IMR-90 (cell line): ENCODE data around the gene MPND. TPM values are rescaled to one million over a fixed set of nuclear protein-coding genes. Genes with fewer than 3 reads are reported as not detected.
A peak's percentile ranks its signal among the peaks of the same experiment; 100 is the strongest.

Experiments
- ATAC-seq: fragments of 200-7000 bp; cut with Tn5 transposase; 2 replicates; pipeline ENCODE4 v1.9.1; 2020; ENCODE audit warnings: low read depth, mild to moderate bottlenecking, moderate library complexity
- BruUV-seq: library from RNA; stranded (reverse); fragments of 400-500 nt; replicated peaks from 2 replicates; lab custom pipeline; 2021; lab: Mats Ljungman, UMichigan
- CTCF ChIA-PET: fragments of 300-600 bp; formaldehyde crosslinking; extraction: SDS; loops from one replicate; lab custom pipeline; 2021; ENCODE audit warnings: antibody characterized with exemption; lab: Yijun Ruan, JAX
- POLR2A ChIA-PET: fragments of 300-600 bp; sonication (Branson Sonifier 250); formaldehyde crosslinking; loops from one replicate; lab custom pipeline; 2022; ENCODE audit warnings: antibody characterized with exemption; ENCODE audit not compliant: unreplicated experiment; lab: Charles Lee
- DNase-seq: peaks from one replicate; pipeline ENCODE4 v3.0.0; 2013
- H2AFZ ChIP-seq: replicated peaks from 2 replicates; pipeline ENCODE3; 2013; ENCODE audit warnings: low read length, mild to moderate bottlenecking; ENCODE audit not compliant: poor library complexity
- H2AK5ac ChIP-seq: 2 replicates; pipeline ENCODE4 v1.6.1; 2013; ENCODE audit warnings: low read depth, low read length, inconsistent platforms
- H2AK9ac ChIP-seq: replicated peaks from 2 replicates; pipeline ENCODE3; 2013; ENCODE audit warnings: mild to moderate bottlenecking, low read depth, low read length, moderate library complexity; ENCODE audit not compliant: poor library complexity
- H2BK120ac ChIP-seq: 2 replicates; pipeline ENCODE4 v1.6.1; 2013; ENCODE audit warnings: low read depth, low read length, inconsistent platforms
- H2BK15ac ChIP-seq: 3 replicates; pipeline ENCODE4 v1.6.1; 2013; ENCODE audit warnings: low read depth, low read length, inconsistent platforms
- H2BK20ac ChIP-seq: 2 replicates; pipeline ENCODE4 v1.6.1; 2013; ENCODE audit warnings: low read depth, mild to moderate bottlenecking, inconsistent platforms, low read length, moderate library complexity
- H2BK5ac ChIP-seq: 2 replicates; pipeline ENCODE4 v1.6.1; 2013; ENCODE audit warnings: mild to moderate bottlenecking, low read depth, low read length, inconsistent platforms; ENCODE audit not compliant: poor library complexity, severe bottlenecking
- H3K14ac ChIP-seq: replicated peaks from 2 replicates; pipeline ENCODE4 v1.6.1; 2013; ENCODE audit warnings: low read depth, low read length, inconsistent platforms
- H3K18ac ChIP-seq: 2 replicates; pipeline ENCODE4 v1.6.1; 2013; ENCODE audit warnings: low read depth, low read length, control low read depth
- H3K23ac ChIP-seq: 2 replicates; pipeline ENCODE4 v1.6.1; 2013; ENCODE audit warnings: low read depth, low read length, inconsistent platforms
- H3K27ac ChIP-seq: 2 replicates; pipeline ENCODE4 v1.5.1; 2013; ENCODE audit warnings: mild to moderate bottlenecking, control low read depth, low read length; ENCODE audit not compliant: insufficient read depth
- H3K27me3 ChIP-seq: 2 replicates; pipeline ENCODE4 v1.6.1; 2013; ENCODE audit warnings: low read length; ENCODE audit not compliant: control insufficient read depth, insufficient read depth
- H3K36me3 ChIP-seq: 2 replicates; pipeline ENCODE4 v1.6.1; 2013; ENCODE audit warnings: low read length, mixed read lengths; ENCODE audit not compliant: control insufficient read depth, insufficient read depth
- H3K4ac ChIP-seq: 2 replicates; pipeline ENCODE4 v1.6.1; 2013; ENCODE audit warnings: low read depth, low read length, inconsistent platforms
- H3K4me1 ChIP-seq: 2 replicates; pipeline ENCODE4 v1.6.1; 2013; ENCODE audit warnings: low read length, mixed read lengths; ENCODE audit not compliant: control insufficient read depth, insufficient read depth
- H3K4me2 ChIP-seq: 2 replicates; pipeline ENCODE4 v1.6.1; 2013; ENCODE audit warnings: low read depth, mild to moderate bottlenecking, control low read depth, low read length, moderate library complexity
- H3K4me3 ChIP-seq: 2 replicates; pipeline ENCODE4 v1.5.1; 2013; ENCODE audit warnings: low read depth, mild to moderate bottlenecking, control low read depth, low read length, moderate library complexity; ENCODE audit not compliant: insufficient read depth
- H3K56ac ChIP-seq: 2 replicates; pipeline ENCODE4 v1.6.1; 2013; ENCODE audit warnings: low read length, inconsistent platforms; ENCODE audit not compliant: insufficient read depth; ENCODE audit errors: extremely low read depth
- H3K79me1 ChIP-seq, 2 experiments: 2 replicates each; pipeline ENCODE4 v1.6.1; 2013; ENCODE audit warnings: low read length in 2 of 2, inconsistent platforms in 1 of 2, low read depth in 1 of 2
- H3K9ac ChIP-seq: 2 replicates; pipeline ENCODE4 v1.6.1; 2013; ENCODE audit warnings: low read depth, low read length, control low read depth
- H3K9me1 ChIP-seq: 2 replicates; pipeline ENCODE4 v1.6.1; 2013; ENCODE audit warnings: low read length, inconsistent platforms; ENCODE audit not compliant: insufficient read depth
- H3K9me3 ChIP-seq: 2 replicates; pipeline ENCODE4 v1.6.1; 2013; ENCODE audit warnings: low read length; ENCODE audit not compliant: control insufficient read depth, insufficient read depth
- H4K20me1 ChIP-seq: 2 replicates; pipeline ENCODE4 v1.6.1; 2013; ENCODE audit warnings: low read length, inconsistent platforms; ENCODE audit not compliant: insufficient read depth
- H4K5ac ChIP-seq: 2 replicates; pipeline ENCODE4 v1.6.1; 2013; ENCODE audit warnings: mild to moderate bottlenecking, low read depth, low read length, control low read depth
- H4K8ac ChIP-seq, 2 experiments: 2 replicates each; pipeline ENCODE4 v1.6.1; 2013; ENCODE audit warnings: low read depth in 2 of 2, low read length in 2 of 2, control low read depth in 1 of 2, inconsistent platforms in 1 of 2
- H4K91ac ChIP-seq: 2 replicates; pipeline ENCODE4 v1.6.1; 2013; ENCODE audit warnings: low read depth, low read length, inconsistent platforms; ENCODE audit not compliant: insufficient read depth
- BHLHE40 ChIP-seq: fragments of 150-350 bp; IDR thresholded peaks from 2 replicates; pipeline ENCODE4 v1.6.1; 2016; ENCODE audit warnings: mild to moderate bottlenecking, low read depth, low read length
- CEBPB ChIP-seq: IDR thresholded peaks from 2 replicates; pipeline ENCODE4 v1.6.1; 2012; ENCODE audit warnings: low read depth, low read length, improper control_type of control experiment
- CHD1 ChIP-seq: IDR thresholded peaks from 2 replicates; pipeline ENCODE4 v1.6.1; 2012; ENCODE audit warnings: low read depth, low read length, improper control_type of control experiment
- FOS ChIP-seq: fragments of 150-350 bp; IDR thresholded peaks from 2 replicates; pipeline ENCODE4 v1.6.1; 2016; ENCODE audit warnings: low read depth, low read length
- MAFK ChIP-seq: IDR thresholded peaks from 2 replicates; pipeline ENCODE4 v1.6.1; 2012; ENCODE audit warnings: low read depth, low read length, improper control_type of control experiment
- MAZ ChIP-seq: IDR thresholded peaks from 2 replicates; pipeline ENCODE4 v1.6.1; 2012; ENCODE audit warnings: low read depth, mild to moderate bottlenecking, low read length, improper control_type of control experiment, moderate library complexity, borderline replicate concordance
- MXI1 ChIP-seq: IDR thresholded peaks from 2 replicates; pipeline ENCODE4 v1.6.1; 2012; ENCODE audit warnings: low read depth, mild to moderate bottlenecking, low read length, moderate library complexity, borderline replicate concordance
- NFE2L2 ChIP-seq: fragments of 150-350 bp; IDR thresholded peaks from 2 replicates; pipeline ENCODE4 v1.6.1; 2016; ENCODE audit warnings: low read depth, mild to moderate bottlenecking, low read length
- POLR2A ChIP-seq: IDR thresholded peaks from 2 replicates; pipeline ENCODE4 v1.6.1; 2012; ENCODE audit warnings: mild to moderate bottlenecking, low read depth, low read length
- RAD21 ChIP-seq: IDR thresholded peaks from 2 replicates; pipeline ENCODE4 v1.6.1; 2012; ENCODE audit warnings: low read length, improper control_type of control experiment
- RCOR1 ChIP-seq: IDR thresholded peaks from 2 replicates; pipeline ENCODE4 v1.6.1; 2012; ENCODE audit warnings: mild to moderate bottlenecking, low read length, improper control_type of control experiment; ENCODE audit not compliant: insufficient replicate concordance
- RFX5 ChIP-seq: IDR thresholded peaks from 2 replicates; pipeline ENCODE4 v1.8.0; 2012; ENCODE audit warnings: low read depth, mild to moderate bottlenecking, low read length, moderate library complexity
- SMC3 ChIP-seq: fragments of 150-350 bp; IDR thresholded peaks from 2 replicates; pipeline ENCODE4 v1.6.1; 2016; ENCODE audit warnings: low read depth, mild to moderate bottlenecking, antibody characterized with exemption, low read length, moderate library complexity
- WGBS, 2 experiments: methylation state at CpG; one replicate each; pipeline versions ENCODE4 v1.1.5 to v1.1.7; 2013; ENCODE audit warnings: missing lambda C conversion rate in 2 of 2; ENCODE audit not compliant: insufficient read length in 1 of 2; ENCODE audit errors: extremely low coverage in 2 of 2; 5-methylcytosine and 5-hydroxymethylcytosine counted together
- dilution Hi-C: fragments of 300-500 bp; cut with HindIII; formaldehyde crosslinking; loops from one replicate; pipeline ENCODE4 v1.14.3; 2018; ENCODE audit warnings: low sequenced_read_pairs; ENCODE audit not compliant: unreplicated experiment
- in situ Hi-C: fragments of 300-500 bp; cut with MboI; formaldehyde crosslinking; loops from 3 replicates; pipeline ENCODE4 v1.14.3; 2019; ENCODE audit warnings: low sequenced_read_pairs, inconsistent platforms, mixed read lengths
- intact Hi-C: fragments of 100-400 bp; cut with micrococcal nuclease; formaldehyde crosslinking; loops from 2 replicates; pipeline ENCODE4 v1.10.0; 2022
- polyA plus RNA-seq, 3 experiments: library from polyadenylated mRNA; depleted of rRNA; stranded (reverse); fragments of >200 nt; gene quantifications; 2 replicates each; pipeline ENCODE4 v1.2.3, GENCODE V29; 2012; ENCODE audit warnings: low replicate concordance in 1 of 3
- total RNA-seq: library from RNA; depleted of rRNA; stranded (reverse); fragments of >200 nt; gene quantifications from 2 replicates; pipeline ENCODE4 v1.2.3, GENCODE V29; 2012
- TF ChIP-seq, protein P1 (sequence below): fragments of 150-350 bp; IDR thresholded peaks from 2 replicates; pipeline ENCODE4 v1.6.1; 2016; ENCODE audit warnings: low read depth, mild to moderate bottlenecking, low read length, moderate library complexity, borderline replicate concordance
- TF ChIP-seq, protein P2 (sequence below): fragments of 150-350 bp; IDR thresholded peaks from 2 replicates; pipeline ENCODE4 v1.6.1; 2017; ENCODE audit warnings: mild to moderate bottlenecking, antibody characterized with exemption, low read length, low read depth
- TF ChIP-seq, protein P3 (sequence below): conservative IDR thresholded peaks from 2 replicates; pipeline ENCODE4 v1.5.1; 2012; ENCODE audit warnings: mild to moderate bottlenecking, low read depth, low read length, improper control_type of control experiment

MPND gene
- total and polyA plus RNA-seq, 2 of the 4 experiments (the other 2 are of a cell fraction), result 2.3 to 8.1 TPM

DNA sequence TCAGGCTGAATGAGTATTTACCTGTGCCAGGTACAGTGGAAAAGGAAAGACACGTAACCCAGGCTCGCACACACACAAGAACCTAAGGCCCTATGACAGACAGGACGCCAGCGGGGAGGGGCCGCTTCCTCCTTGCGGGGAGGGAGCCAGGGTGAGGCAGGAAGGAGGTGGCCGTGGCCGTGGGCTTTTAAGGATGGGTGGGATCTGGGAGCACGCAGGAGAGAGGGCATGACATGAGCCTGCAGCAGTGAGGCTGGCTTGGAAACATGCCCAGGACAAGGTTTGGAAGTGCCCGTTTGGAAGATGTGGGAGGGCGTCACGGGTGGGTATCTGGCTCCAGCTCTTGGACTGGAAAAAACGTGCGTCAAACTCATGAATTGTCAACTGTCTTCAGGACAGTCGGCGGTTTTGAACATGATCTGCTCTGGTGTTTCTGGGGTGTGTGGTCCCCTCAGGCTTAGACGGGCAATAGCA, 36.9 kb downstream of the MPND start:
- H4K8ac ChIP-seq, result 0 out of 4 replicates have a peak overlapping the region, but pooled peaks of 1 of the 2 experiments have one; percentile 0
- WGBS, 2 experiments, result 63% methylated on average over 13 of the region's 17 CpGs; no CpG with 5 or more reads in 1 of the 2 experiments
- peak overlapping the region; percentile 47; the same call in 1 of the 2 replicates for H3K4ac ChIP-seq
- H3K27me3 ChIP-seq, result no peaks in the 10 kb centered on the region
- H3K27ac ChIP-seq, result no peak overlapping the region
- peaks cover 17% of the 10 kb centered on the region for H3K36me3 ChIP-seq
- peak overlapping the region; percentile 58 for H2AK9ac ChIP-seq
- ATAC-seq, result no peak
- H3K14ac ChIP-seq, result no peak overlapping the region
- no peak overlapping the region for H4K91ac ChIP-seq
- H2BK5ac ChIP-seq, result no peak overlapping the region
- no peak overlapping the region for H2BK120ac ChIP-seq
- 0 out of 2 replicates have a peak overlapping the region, but pooled peaks have one; percentile 48 for H2AK5ac ChIP-seq
- no peak overlapping the region for H4K5ac ChIP-seq
- H3K9ac ChIP-seq, result no peak overlapping the region
- H3K9me3 ChIP-seq, result no peaks in the 10 kb centered on the region
- H3K56ac ChIP-seq, result no peak overlapping the region
- no TSS peak for BruUV-seq
- no peak overlapping the region for H3K4me3 ChIP-seq
- peaks cover 92% of the 10 kb centered on the region for H4K20me1 ChIP-seq
- H3K23ac ChIP-seq, result peak overlapping the region; percentile 12; the same call in 1 of the 2 replicates
- CTCF ChIA-PET, result interaction anchor here (0.6 kb wide), 1 partner anchor 25 kb away, joined by 3 read pairs; no protein-coding TSS in a partner anchor
- H2BK15ac ChIP-seq, result no peak overlapping the region
- no peak for DNase-seq
- no peak overlapping the region for H2AFZ ChIP-seq
- H2BK20ac ChIP-seq, result no peak overlapping the region
- intact Hi-C loops, result no loop called here
- H3K18ac ChIP-seq, result no peak overlapping the region
- POLR2A ChIA-PET, result no interaction called here
- dilution Hi-C loops, result no loop called here
- in situ Hi-C loops, result no loop called here
- peaks cover 38% of the 10 kb centered on the region for H3K9me1 ChIP-seq
- no peak overlapping the region for H3K4me2 ChIP-seq
- peaks cover 36% of the 10 kb centered on the region for H3K4me1 ChIP-seq
- H3K79me1 ChIP-seq, result peaks cover 13 to 88% of the 10 kb centered on the region in 2 experiments
- TF ChIP-seq CHD1 (no peak), FOS (no peak), MAFK (no peak), MXI1 (no peak), MAZ (no peak), SMC3 (no peak), RCOR1 (no peak), CEBPB (no peak), RAD21 (no peak), NFE2L2 (no peak), RFX5 (no peak), POLR2A (no peak), BHLHE40 (no peak)
- TF ChIP-seq, protein P1, sequence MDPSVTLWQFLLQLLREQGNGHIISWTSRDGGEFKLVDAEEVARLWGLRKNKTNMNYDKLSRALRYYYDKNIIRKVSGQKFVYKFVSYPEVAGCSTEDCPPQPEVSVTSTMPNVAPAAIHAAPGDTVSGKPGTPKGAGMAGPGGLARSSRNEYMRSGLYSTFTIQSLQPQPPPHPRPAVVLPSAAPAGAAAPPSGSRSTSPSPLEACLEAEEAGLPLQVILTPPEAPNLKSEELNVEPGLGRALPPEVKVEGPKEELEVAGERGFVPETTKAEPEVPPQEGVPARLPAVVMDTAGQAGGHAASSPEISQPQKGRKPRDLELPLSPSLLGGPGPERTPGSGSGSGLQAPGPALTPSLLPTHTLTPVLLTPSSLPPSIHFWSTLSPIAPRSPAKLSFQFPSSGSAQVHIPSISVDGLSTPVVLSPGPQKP, result no peak
- TF ChIP-seq, protein P2, sequence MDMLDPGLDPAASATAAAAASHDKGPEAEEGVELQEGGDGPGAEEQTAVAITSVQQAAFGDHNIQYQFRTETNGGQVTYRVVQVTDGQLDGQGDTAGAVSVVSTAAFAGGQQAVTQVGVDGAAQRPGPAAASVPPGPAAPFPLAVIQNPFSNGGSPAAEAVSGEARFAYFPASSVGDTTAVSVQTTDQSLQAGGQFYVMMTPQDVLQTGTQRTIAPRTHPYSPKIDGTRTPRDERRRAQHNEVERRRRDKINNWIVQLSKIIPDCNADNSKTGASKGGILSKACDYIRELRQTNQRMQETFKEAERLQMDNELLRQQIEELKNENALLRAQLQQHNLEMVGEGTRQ, result no peak
- TF ChIP-seq, protein P3, sequence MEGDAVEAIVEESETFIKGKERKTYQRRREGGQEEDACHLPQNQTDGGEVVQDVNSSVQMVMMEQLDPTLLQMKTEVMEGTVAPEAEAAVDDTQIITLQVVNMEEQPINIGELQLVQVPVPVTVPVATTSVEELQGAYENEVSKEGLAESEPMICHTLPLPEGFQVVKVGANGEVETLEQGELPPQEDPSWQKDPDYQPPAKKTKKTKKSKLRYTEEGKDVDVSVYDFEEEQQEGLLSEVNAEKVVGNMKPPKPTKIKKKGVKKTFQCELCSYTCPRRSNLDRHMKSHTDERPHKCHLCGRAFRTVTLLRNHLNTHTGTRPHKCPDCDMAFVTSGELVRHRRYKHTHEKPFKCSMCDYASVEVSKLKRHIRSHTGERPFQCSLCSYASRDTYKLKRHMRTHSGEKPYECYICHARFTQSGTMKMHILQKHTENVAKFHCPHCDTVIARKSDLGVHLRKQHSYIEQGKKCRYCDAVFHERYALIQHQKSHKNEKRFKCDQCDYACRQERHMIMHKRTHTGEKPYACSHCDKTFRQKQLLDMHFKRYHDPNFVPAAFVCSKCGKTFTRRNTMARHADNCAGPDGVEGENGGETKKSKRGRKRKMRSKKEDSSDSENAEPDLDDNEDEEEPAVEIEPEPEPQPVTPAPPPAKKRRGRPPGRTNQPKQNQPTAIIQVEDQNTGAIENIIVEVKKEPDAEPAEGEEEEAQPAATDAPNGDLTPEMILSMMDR, result no peak
